ENCODE results near the gene ATP5MC2.
"Not testable (repeated sequence)": the region's sequence is repeated elsewhere in the genome, so short reads cannot be mapped to it uniquely, and the experiment has no call there.

The ATP5MC2 gene

GRCh38 chr12:53675701-53676607 is at the start of gene ATP5MC2:
Gene ATP5MC2 (minus strand): TSS chr12:53676083. CDS start chr12:53672614, 3,469 bp downstream.
- peak; percentile 96 for DNase-seq (ENCODE audit: low read depth in 2 of 2)

GRCh38 chr12:53722450-53723041 is 46.7 kb upstream of the ATP5MC2 start:
- DNase-seq (ENCODE audit: low read depth in 2 of 2): no peak

GRCh38 chr12:53720946-53721345 is 45.1 kb upstream of the ATP5MC2 start:
- DNase-seq (ENCODE audit: low read depth in 2 of 2): no peak

- DNase-seq (ENCODE audit: low read depth in 2 of 2): no peak
These were observed 43.8 kb upstream of the ATP5MC2 start for GRCh38 chr12:53719649-53720048.

- DNase-seq (ENCODE audit: low read depth in 2 of 2): not testable (repeated sequence)
These were observed 42.7 kb upstream of the ATP5MC2 start for GRCh38 chr12:53718567-53718966.

- DNase-seq (ENCODE audit: low read depth in 2 of 2): no peak
These were observed 41.4 kb upstream of the ATP5MC2 start for GRCh38 chr12:53717319-53717718.

- no peak for DNase-seq (ENCODE audit: low read depth in 2 of 2)
These were observed 38.1 kb upstream of the ATP5MC2 start for GRCh38 chr12:53714004-53714403.

- no peak for DNase-seq (ENCODE audit: low read depth in 2 of 2)
These were observed 37.6 kb upstream of the ATP5MC2 start for GRCh38 chr12:53713516-53713915.

- DNase-seq (ENCODE audit: low read depth in 2 of 2): no peak
These were observed 36.3 kb upstream of the ATP5MC2 start for GRCh38 chr12:53712059-53712643.

- DNase-seq (ENCODE audit: low read depth in 2 of 2): no peak
These were observed 34.2 kb upstream of the ATP5MC2 start for GRCh38 chr12:53710091-53710490.

- no peak for DNase-seq (ENCODE audit: low read depth in 2 of 2)
These were observed 33.8 kb upstream of the ATP5MC2 start for GRCh38 chr12:53709671-53710070.

- no peak for DNase-seq (ENCODE audit: low read depth in 2 of 2)
These were observed 30.2 kb upstream of the ATP5MC2 start for GRCh38 chr12:53706080-53706479.

GRCh38 chr12:53703756-53704155 is 27.9 kb upstream of the ATP5MC2 start:
- DNase-seq (ENCODE audit: low read depth in 2 of 2): no peak

- peak; percentile 52 to 57 for DNase-seq (ENCODE audit: low read depth in 2 of 2)
These were observed 25.8 kb upstream of the ATP5MC2 start for GRCh38 chr12:53701518-53702264.

GRCh38 chr12:53700567-53700966 is 24.7 kb upstream of the ATP5MC2 start:
- no peak for DNase-seq (ENCODE audit: low read depth in 2 of 2)

- no peak for DNase-seq (ENCODE audit: low read depth in 2 of 2)
These were observed 23.8 kb upstream of the ATP5MC2 start for GRCh38 chr12:53699678-53700025.

GRCh38 chr12:53698948-53699677 is 23.2 kb upstream of the ATP5MC2 start:
- DNase-seq (ENCODE audit: low read depth in 2 of 2): no peak

GRCh38 chr12:53696655-53697331 is 20.9 kb upstream of the ATP5MC2 start:
- no peak for DNase-seq (ENCODE audit: low read depth in 2 of 2)

- DNase-seq (ENCODE audit: low read depth in 2 of 2): no peak
These were observed 20.4 kb upstream of the ATP5MC2 start for GRCh38 chr12:53696285-53696654.

GRCh38 chr12:53695152-53696145 is 19.6 kb upstream of the ATP5MC2 start:
- DNase-seq (ENCODE audit: low read depth in 2 of 2): peak in 1 of 2 donors; percentile 19
